ENCODE data around the gene ATAD1.
"Not testable (repeated sequence)": the region's sequence is repeated elsewhere in the genome, so short reads cannot be mapped to it uniquely, and the experiment has no call there.

DNA sequence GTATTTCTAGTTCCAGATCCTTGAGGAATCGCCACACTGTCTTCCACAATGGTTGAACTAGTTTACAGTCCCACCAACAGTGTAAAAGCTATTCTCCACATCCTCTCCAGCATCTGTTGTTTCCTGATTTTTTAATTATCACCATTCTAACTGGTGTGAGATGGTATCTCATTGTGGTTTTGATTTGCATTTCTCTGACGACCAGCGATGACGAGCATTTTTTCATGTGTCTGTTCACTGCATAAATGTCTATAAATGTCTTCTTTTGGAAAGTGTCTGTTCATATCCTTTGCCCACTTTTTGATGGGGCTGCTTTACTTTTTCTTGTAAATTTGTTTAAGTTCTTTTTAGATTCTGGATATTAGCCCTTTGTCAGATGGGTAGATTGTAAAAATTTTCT lies 37.6 kb upstream of the ATAD1 start:
- TF ChIP-seq, protein P1, sequence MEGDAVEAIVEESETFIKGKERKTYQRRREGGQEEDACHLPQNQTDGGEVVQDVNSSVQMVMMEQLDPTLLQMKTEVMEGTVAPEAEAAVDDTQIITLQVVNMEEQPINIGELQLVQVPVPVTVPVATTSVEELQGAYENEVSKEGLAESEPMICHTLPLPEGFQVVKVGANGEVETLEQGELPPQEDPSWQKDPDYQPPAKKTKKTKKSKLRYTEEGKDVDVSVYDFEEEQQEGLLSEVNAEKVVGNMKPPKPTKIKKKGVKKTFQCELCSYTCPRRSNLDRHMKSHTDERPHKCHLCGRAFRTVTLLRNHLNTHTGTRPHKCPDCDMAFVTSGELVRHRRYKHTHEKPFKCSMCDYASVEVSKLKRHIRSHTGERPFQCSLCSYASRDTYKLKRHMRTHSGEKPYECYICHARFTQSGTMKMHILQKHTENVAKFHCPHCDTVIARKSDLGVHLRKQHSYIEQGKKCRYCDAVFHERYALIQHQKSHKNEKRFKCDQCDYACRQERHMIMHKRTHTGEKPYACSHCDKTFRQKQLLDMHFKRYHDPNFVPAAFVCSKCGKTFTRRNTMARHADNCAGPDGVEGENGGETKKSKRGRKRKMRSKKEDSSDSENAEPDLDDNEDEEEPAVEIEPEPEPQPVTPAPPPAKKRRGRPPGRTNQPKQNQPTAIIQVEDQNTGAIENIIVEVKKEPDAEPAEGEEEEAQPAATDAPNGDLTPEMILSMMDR (IDR thresholded peaks at IDR 0.05; ENCODE audit: borderline replicate concordance, extremely low read depth, low read length, poor library complexity, severe bottlenecking) = not testable (repeated sequence)
- TF ChIP-seq EZH2 (IDR thresholded peaks at IDR 0.05; ENCODE audit: borderline replicate concordance, low read depth, low read length, severe bottlenecking) = not testable (repeated sequence)
